Measurements from ENCODE around the gene ADARB1.

Gene ADARB1

DNA sequence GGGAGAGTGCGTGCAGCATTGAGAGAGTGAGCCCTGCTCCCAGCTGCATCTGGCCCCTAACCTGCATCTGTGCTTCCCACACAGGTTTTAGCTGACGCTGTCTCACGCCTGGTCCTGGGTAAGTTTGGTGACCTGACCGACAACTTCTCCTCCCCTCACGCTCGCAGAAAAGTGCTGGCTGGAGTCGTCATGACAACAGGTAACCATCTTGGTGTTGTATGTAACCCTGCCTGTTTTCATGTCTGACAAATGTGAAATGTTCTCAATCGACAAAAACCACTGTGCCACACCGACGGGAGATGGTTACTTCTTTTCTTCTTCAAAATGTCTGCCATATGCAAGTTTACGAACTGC is 105.8 kb downstream of the ADARB1 start:
- TF ChIP-seq, protein P1, sequence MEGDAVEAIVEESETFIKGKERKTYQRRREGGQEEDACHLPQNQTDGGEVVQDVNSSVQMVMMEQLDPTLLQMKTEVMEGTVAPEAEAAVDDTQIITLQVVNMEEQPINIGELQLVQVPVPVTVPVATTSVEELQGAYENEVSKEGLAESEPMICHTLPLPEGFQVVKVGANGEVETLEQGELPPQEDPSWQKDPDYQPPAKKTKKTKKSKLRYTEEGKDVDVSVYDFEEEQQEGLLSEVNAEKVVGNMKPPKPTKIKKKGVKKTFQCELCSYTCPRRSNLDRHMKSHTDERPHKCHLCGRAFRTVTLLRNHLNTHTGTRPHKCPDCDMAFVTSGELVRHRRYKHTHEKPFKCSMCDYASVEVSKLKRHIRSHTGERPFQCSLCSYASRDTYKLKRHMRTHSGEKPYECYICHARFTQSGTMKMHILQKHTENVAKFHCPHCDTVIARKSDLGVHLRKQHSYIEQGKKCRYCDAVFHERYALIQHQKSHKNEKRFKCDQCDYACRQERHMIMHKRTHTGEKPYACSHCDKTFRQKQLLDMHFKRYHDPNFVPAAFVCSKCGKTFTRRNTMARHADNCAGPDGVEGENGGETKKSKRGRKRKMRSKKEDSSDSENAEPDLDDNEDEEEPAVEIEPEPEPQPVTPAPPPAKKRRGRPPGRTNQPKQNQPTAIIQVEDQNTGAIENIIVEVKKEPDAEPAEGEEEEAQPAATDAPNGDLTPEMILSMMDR (IDR thresholded peaks at IDR 0.05; ENCODE audit: insufficient read depth, low read length, missing control alignments) = no peak
- ChIA-PET POLR2A (no interaction called here), CTCF (no interaction called here)
- no peak overlapping the region for H3K4me3 ChIP-seq (ENCODE audit: low read depth, low read length)
- DNase-seq (ENCODE audit: low read depth, low spot score) = no peak

- POLR2A ChIA-PET = no interaction called here
- TF ChIP-seq, protein P1 (IDR thresholded peaks at IDR 0.05; ENCODE audit: insufficient read depth, low read length, missing control alignments) = no peak
- CTCF ChIA-PET = interaction anchor here (0.8 to 2.6 kb wide), 4 partner anchors 13 to 45 kb away, joined by 3 to 10 read pairs (median 6); no protein-coding TSS in a partner anchor
- DNase-seq (ENCODE audit: low read depth, low spot score) = no peak
- H3K4me3 ChIP-seq (ENCODE audit: low read depth, low read length) = no peak overlapping the region
Observed at GRCh38 chr21:45182958-45183357, 108.6 kb downstream of the ADARB1 start.

GRCh38 chr21:45183852-45184251 is 109.5 kb downstream of the ADARB1 start:
- TF ChIP-seq, protein P1 (IDR thresholded peaks at IDR 0.05; ENCODE audit: insufficient read depth, low read length, missing control alignments) = no peak
- POLR2A ChIA-PET = no interaction called here
- CTCF ChIA-PET = no interaction called here

GRCh38 chr21:45184869-45185268 is 110.5 kb downstream of the ADARB1 start:
- H3K4me3 ChIP-seq (ENCODE audit: low read depth, low read length) = no peak overlapping the region
- ChIA-PET POLR2A (no interaction called here), CTCF (interaction anchor here (0.8 kb wide), 1 partner anchor 45 kb away, joined by 3 read pairs; no protein-coding TSS in a partner anchor)
- TF ChIP-seq, protein P1 (IDR thresholded peaks at IDR 0.05; ENCODE audit: insufficient read depth, low read length, missing control alignments) = no peak
- no peak for DNase-seq (ENCODE audit: low read depth, low spot score)

More at GRCh38 chr21:45183852-45184251, 109.5 kb downstream of the ADARB1 start:
- no peak for DNase-seq (ENCODE audit: low read depth, low spot score)
- no peak overlapping the region for H3K4me3 ChIP-seq (ENCODE audit: low read depth, low read length)

DNA sequence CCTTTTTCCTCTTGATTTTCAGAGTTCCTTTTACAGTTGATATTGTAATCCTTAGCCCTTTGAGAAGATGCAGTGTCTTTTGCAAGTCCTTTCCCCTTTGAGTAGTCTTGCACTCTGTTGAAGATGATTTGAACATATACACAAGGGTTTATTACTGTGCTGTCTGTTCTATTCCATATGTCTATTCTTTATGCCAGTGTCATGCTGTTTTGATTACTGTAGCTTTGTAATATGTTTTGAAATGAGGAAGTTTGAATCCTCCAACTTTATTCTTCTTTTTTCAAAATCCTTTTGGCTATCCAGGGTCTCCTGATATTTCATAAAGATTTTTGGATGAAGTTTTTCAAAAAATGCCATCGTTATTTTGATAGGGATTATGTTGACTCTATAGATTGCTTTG is 112.3 kb downstream of the ADARB1 start:
- no peak for DNase-seq (ENCODE audit: low read depth, low spot score)
- ChIA-PET CTCF (no interaction called here), POLR2A (no interaction called here)
- no peak overlapping the region for H3K4me3 ChIP-seq (ENCODE audit: low read depth, low read length)
- TF ChIP-seq, protein P1 (IDR thresholded peaks at IDR 0.05; ENCODE audit: insufficient read depth, low read length, missing control alignments) = no peak

- DNase-seq (ENCODE audit: low read depth, low spot score) = no peak
- ChIA-PET CTCF (interaction anchor here (1.4 kb wide), 1 partner anchor 49 kb away, joined by 4 read pairs; no protein-coding TSS in a partner anchor), POLR2A (no interaction called here)
- TF ChIP-seq, protein P1 (IDR thresholded peaks at IDR 0.05; ENCODE audit: insufficient read depth, low read length, missing control alignments) = no peak
- no peak overlapping the region for H3K4me3 ChIP-seq (ENCODE audit: low read depth, low read length)
Observed at GRCh38 chr21:45187646-45188045, 113.3 kb downstream of the ADARB1 start.
